BE2C (cell line): ENCODE data around the gene LASP1NB.

Experiments
- DNase-seq: peaks from one replicate; pipeline ENCODE4 v3.0.0-alpha.2; 2020
- H3K27me3 ChIP-seq: fragments of 250-450 bp; sonication (Bioruptor Pico); 2 replicates; pipeline ENCODE4 v1.5.1; 2020; ENCODE audit warnings: mild to moderate bottlenecking
- H3K36me3 ChIP-seq: fragments of 250-450 bp; sonication (Bioruptor Pico); 2 replicates; pipeline ENCODE4 v1.5.1; 2020; ENCODE audit warnings: mild to moderate bottlenecking
- H3K4me1 ChIP-seq: fragments of 250-450 bp; sonication (Bioruptor Pico); 2 replicates; pipeline ENCODE4 v1.5.1; 2020
- H3K4me3 ChIP-seq: 2 replicates; pipeline ENCODE4 v1.5.1; 2011; ENCODE audit warnings: low read depth, low read length
- H3K9me3 ChIP-seq: fragments of 250-450 bp; sonication (Bioruptor Pico); 2 replicates; pipeline ENCODE4 v1.5.1; 2020
- CTCF ChIP-seq: IDR thresholded peaks from 2 replicates; pipeline ENCODE4 v1.5.1; 2012; ENCODE audit warnings: mild to moderate bottlenecking, low read depth, low read length

The LASP1NB gene

DNA sequence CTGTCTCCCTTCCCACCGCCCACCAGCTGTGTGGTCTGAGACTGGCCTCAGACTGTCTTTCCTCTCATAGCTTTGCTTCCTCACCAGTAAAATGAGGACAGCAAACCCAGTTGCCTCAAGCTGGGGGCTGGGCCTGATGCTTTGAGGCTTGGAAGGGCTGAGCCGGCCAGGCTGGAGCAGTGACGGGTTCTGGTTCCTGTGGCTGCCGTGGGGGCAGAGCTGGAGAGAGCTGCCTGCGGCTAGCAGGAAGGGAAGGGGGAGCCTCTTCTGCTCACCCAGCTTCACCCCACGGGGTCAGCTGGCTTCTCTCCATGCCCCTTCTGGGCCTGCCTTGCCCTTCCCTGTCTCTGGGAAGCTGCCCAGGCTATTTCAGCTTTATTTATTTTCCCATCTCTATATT lies 31.8 kb upstream of the LASP1NB start:
- Histone ChIP-seq H3K36me3 (no peaks in the 10 kb centered on the region; the same call in 1 of the 2 replicates), H3K4me1 (peaks cover 14% of the 10 kb centered on the region)
- DNase-seq, result no peak

DNA sequence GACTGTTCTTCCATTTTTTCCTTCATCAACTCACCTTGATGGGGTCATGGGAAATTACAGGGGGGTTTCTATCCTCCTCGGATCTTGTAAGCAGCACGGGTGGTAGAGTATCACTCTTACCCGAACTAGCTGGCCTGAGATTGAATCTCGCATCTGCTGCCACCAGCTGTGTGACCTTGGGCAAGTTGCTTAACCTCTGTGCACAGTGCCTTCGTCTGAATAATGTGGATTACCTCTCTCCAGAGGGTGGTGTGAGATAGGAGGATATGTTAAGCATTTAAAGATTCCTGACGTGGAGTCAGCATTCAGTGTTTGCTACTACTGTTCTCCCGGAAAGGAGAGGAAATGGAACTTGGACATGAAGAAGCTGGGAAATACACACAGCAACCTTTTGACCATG lies 31.1 kb upstream of the LASP1NB start:
- TF ChIP-seq CTCF, result no peak
- DNase-seq, result no peak
- H3K4me3 ChIP-seq, result no peak overlapping the region
- no peaks in the 10 kb centered on the region; the same call in 1 of the 2 replicates for H3K36me3 ChIP-seq
- no peaks in the 10 kb centered on the region for H3K27me3 ChIP-seq
- no peaks in the 10 kb centered on the region for H3K9me3 ChIP-seq
- peaks cover 14% of the 10 kb centered on the region for H3K4me1 ChIP-seq

More for the DNA sequence above, 31.8 kb upstream of the LASP1NB start:
- H3K27me3 ChIP-seq, result no peaks in the 10 kb centered on the region
- H3K4me3 ChIP-seq, result no peak overlapping the region
- no peak for TF ChIP-seq CTCF
- H3K9me3 ChIP-seq, result no peaks in the 10 kb centered on the region

DNA sequence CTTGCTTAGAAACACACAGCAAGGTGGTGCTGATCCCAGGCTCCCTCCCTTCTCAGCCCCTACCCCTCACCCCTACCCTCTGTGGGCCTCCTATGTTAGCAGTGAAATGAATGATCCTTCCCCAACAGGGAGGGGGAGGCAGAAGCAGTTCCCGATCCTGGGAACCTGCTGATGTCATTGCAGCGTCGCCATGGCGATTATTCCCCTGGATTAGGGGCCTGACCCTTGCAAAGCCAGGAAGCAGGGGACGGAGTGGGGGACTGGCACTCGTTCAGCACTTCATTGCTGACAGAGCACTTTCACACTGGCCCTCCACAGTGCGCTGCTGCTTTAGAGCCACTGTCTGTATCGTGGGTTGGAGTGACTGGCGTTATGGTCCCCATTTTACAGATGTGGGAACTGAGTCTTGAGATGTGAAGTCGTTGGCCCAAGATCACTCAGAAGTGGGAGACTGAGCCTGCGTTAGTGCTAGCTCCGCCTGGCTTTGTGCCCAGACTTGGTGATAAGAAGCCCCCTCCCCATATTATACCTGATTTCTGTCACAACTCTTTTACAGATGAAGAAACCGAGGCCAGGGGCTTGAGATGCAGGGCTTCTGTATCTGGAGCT lies 29.0 kb upstream of the LASP1NB start:
- H3K9me3 ChIP-seq, result no peaks in the 10 kb centered on the region
- H3K4me3 ChIP-seq, result no peak overlapping the region
- no peaks in the 10 kb centered on the region; the same call in 1 of the 2 replicates for H3K36me3 ChIP-seq
- peaks cover 21% of the 10 kb centered on the region for H3K4me1 ChIP-seq
- DNase-seq, result no peak
- no peaks in the 10 kb centered on the region for H3K27me3 ChIP-seq
- TF ChIP-seq CTCF, result no peak

DNA sequence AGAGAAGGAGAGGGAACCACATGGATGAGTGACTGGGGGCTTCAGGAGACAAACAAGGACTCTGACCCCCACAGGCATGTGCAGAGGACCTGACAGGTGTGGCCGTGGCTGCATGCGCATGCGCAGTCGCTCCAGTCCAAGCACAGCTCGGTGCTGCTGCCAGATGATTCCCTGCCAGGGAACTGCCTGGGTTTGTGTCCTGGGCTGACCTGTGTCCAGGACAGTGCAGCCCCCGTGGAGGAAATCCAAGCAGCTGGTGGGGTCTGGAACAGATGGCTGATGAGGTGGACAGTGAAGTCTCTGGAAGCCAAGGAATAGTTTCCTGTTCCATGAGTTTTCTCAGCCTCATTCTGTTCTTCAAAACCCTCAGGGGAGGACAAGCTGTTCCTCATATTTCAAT lies 28.2 kb upstream of the LASP1NB start:
- no peak overlapping the region for H3K4me3 ChIP-seq
- no peaks in the 10 kb centered on the region; the same call in 1 of the 2 replicates for H3K36me3 ChIP-seq
- no peaks in the 10 kb centered on the region for H3K9me3 ChIP-seq
- TF ChIP-seq CTCF, result no peak
- H3K27me3 ChIP-seq, result no peaks in the 10 kb centered on the region
- H3K4me1 ChIP-seq, result peaks cover 21% of the 10 kb centered on the region
- peak; percentile 35 for DNase-seq

GRCh38 chr17:38897671-38898290 lies 27.6 kb upstream of the LASP1NB start:
- no peaks in the 10 kb centered on the region for H3K27me3 ChIP-seq
- no peak for TF ChIP-seq CTCF
- H3K4me1 ChIP-seq, result peaks cover 21% of the 10 kb centered on the region
- DNase-seq, result no peak
- no peaks in the 10 kb centered on the region for H3K9me3 ChIP-seq
- H3K36me3 ChIP-seq, result no peaks in the 10 kb centered on the region
- H3K4me3 ChIP-seq, result no peak overlapping the region

DNA sequence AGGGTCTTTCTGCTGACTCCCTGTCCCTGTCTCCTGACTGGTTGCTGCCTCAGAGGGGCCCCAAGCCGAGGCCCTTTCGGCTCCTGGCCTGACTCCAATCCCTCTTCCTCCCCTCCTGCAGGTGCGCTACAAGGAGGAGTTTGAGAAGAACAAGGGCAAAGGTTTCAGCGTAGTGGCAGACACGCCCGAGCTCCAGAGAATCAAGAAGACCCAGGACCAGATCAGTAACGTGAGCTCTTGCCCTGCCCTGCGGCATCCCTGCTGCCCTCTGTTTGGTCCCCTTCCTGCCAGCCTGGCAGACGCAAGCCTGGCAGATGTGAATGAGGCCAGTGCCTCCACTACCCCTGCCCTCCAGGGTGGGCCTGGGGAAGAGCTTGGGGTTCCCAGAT lies 27.1 kb upstream of the LASP1NB start:
- Histone ChIP-seq H3K4me3 (no peak overlapping the region), H3K9me3 (no peaks in the 10 kb centered on the region), H3K27me3 (no peaks in the 10 kb centered on the region), H3K36me3 (no peaks in the 10 kb centered on the region), H3K4me1 (peaks cover 21% of the 10 kb centered on the region)
- DNase-seq, result no peak
- no peak for TF ChIP-seq CTCF
